ENCODE results near the gene FKBP1A. TPM values are rescaled to one million over a fixed set of nuclear protein-coding genes. Genes with fewer than 3 reads are reported as not detected.

The FKBP1A gene
- total and polyA plus RNA-seq, 9 of the 15 experiments (the other 6 are each of a cell fraction or from before 2014, with no cell fraction given): 48.8 to 502 (median 89.6) TPM

DNA sequence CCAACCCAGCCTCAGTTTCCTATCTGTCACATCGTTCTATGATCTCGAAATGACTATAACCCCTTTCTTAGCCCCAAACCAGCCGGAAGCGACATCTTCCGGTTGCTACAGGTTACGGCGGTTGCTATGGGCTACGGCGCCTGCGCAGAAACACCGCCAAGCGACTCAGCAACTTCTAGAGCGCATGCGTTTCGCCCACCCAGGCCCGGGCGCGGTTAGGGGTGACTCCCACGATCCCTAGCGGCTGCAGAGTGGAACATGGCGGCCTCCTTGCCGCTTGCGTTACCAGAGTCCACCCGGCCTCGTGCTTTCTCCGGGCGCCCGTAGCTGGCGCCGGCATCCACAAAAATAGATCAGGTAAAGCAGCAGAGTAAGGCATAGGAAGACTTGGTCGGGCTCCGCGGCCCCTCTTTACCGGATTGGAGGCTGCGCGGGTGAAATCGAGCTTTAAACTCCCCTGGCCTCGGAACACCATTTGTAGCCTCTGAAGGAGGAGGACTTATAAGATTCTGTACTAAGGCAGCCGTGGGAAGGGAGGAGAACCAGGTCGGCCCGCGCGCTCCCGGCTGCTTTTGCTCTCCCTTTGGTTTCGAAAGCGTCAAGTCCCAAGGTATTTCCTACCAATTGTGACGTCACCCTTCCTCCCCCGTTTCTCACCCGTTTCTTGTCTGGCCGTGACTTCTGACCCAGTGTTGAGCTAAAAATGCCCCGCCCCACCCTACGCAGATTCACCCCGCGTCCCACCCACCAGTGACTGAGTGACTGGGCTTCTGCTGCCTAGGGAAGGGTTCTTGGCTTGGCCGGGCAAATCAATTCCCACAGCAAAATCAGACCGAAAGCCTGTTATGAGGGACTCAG lies 67.5 kb downstream of the FKBP1A start (continued):
- TF ChIP-seq, protein P1, sequence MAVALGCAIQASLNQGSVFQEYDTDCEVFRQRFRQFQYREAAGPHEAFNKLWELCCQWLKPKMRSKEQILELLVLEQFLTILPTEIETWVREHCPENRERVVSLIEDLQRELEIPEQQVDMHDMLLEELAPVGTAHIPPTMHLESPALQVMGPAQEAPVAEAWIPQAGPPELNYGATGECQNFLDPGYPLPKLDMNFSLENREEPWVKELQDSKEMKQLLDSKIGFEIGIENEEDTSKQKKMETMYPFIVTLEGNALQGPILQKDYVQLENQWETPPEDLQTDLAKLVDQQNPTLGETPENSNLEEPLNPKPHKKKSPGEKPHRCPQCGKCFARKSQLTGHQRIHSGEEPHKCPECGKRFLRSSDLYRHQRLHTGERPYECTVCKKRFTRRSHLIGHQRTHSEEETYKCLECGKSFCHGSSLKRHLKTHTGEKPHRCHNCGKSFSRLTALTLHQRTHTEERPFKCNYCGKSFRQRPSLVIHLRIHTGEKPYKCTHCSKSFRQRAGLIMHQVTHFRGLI (CRISPR knock-in tag; IDR thresholded peaks at IDR 0.05): no peak
- TF ChIP-seq CCNT2 (IDR thresholded peaks at IDR 0.05; ENCODE audit: borderline replicate concordance, extremely low read depth, insufficient read length, low read depth, low read length): peak; percentile 39
- TF ChIP-seq TCF7 (IDR thresholded peaks at IDR 0.05; ENCODE audit: borderline replicate concordance): no peak
- TF ChIP-seq ZNF197 (CRISPR knock-in tag; IDR thresholded peaks at IDR 0.05; ENCODE audit: low read depth): no peak
- no peak for TF ChIP-seq ZFP30 (CRISPR knock-in tag; IDR thresholded peaks at IDR 0.05; ENCODE audit: borderline replicate concordance)
- TF ChIP-seq ZNF184 (CRISPR knock-in tag; IDR thresholded peaks at IDR 0.05): no peak
- TF ChIP-seq HOXB6 (CRISPR knock-in tag; IDR thresholded peaks at IDR 0.05; ENCODE audit: borderline replicate concordance): no peak
- TF ChIP-seq, protein P2, sequence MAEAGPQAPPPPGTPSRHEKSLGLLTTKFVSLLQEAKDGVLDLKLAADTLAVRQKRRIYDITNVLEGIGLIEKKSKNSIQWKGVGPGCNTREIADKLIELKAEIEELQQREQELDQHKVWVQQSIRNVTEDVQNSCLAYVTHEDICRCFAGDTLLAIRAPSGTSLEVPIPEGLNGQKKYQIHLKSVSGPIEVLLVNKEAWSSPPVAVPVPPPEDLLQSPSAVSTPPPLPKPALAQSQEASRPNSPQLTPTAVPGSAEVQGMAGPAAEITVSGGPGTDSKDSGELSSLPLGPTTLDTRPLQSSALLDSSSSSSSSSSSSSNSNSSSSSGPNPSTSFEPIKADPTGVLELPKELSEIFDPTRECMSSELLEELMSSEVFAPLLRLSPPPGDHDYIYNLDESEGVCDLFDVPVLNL (CRISPR knock-in tag; IDR thresholded peaks at IDR 0.05; ENCODE audit: low read depth): no peak
- TF ChIP-seq, protein P3, sequence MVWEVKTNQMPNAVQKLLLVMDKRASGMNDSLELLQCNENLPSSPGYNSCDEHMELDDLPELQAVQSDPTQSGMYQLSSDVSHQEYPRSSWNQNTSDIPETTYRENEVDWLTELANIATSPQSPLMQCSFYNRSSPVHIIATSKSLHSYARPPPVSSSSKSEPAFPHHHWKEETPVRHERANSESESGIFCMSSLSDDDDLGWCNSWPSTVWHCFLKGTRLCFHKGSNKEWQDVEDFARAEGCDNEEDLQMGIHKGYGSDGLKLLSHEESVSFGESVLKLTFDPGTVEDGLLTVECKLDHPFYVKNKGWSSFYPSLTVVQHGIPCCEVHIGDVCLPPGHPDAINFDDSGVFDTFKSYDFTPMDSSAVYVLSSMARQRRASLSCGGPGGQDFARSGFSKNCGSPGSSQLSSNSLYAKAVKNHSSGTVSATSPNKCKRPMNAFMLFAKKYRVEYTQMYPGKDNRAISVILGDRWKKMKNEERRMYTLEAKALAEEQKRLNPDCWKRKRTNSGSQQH (CRISPR knock-in tag; IDR thresholded peaks at IDR 0.05): no peak
- no peak for TF ChIP-seq TAF15 (IDR thresholded peaks at IDR 0.05; ENCODE audit: low read depth, low read length)
- TF ChIP-seq ILK (tag; IDR thresholded peaks at IDR 0.05; ENCODE audit: borderline replicate concordance, low read depth): no peak
- no peak for TF ChIP-seq SIX5 (IDR thresholded peaks at IDR 0.05; ENCODE audit: borderline replicate concordance in 1 of 2, insufficient read depth in 1 of 2, low read depth in 1 of 2, low read length in 2 of 2)
- TF ChIP-seq SIN3B (IDR thresholded peaks at IDR 0.05; ENCODE audit: low read depth): peak; percentile 34; the same call in 1 of the 2 replicates
- TF ChIP-seq NR4A1 (CRISPR knock-in tag; IDR thresholded peaks at IDR 0.05): no peak
- TF ChIP-seq NR4A1 (tag; IDR thresholded peaks at IDR 0.05): no peak
- peak; percentile 72 for TF ChIP-seq ZNF143 (CRISPR knock-in tag; IDR thresholded peaks at IDR 0.05)
- TF ChIP-seq ZNF354B (CRISPR knock-in tag; IDR thresholded peaks at IDR 0.05): no peak
- no peak for TF ChIP-seq KAT2B (IDR thresholded peaks at IDR 0.05; ENCODE audit: low read depth, low read length)
- no peak for TF ChIP-seq IFI16 (CRISPR knock-in tag; IDR thresholded peaks at IDR 0.05)
- TF ChIP-seq, protein P4, sequence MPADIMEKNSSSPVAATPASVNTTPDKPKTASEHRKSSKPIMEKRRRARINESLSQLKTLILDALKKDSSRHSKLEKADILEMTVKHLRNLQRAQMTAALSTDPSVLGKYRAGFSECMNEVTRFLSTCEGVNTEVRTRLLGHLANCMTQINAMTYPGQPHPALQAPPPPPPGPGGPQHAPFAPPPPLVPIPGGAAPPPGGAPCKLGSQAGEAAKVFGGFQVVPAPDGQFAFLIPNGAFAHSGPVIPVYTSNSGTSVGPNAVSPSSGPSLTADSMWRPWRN (IDR thresholded peaks at IDR 0.05; ENCODE audit: low read depth): no peak
- TF ChIP-seq, protein P5, sequence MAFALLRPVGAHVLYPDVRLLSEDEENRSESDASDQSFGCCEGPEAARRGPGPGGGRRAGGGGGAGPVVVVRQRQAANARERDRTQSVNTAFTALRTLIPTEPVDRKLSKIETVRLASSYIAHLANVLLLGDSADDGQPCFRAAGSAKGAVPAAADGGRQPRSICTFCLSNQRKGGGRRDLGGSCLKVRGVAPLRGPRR (CRISPR knock-in tag; IDR thresholded peaks at IDR 0.05): no peak
- TF ChIP-seq LEF1 (IDR thresholded peaks at IDR 0.05): 0 out of 2 replicates have a peak, but pooled peaks have one; percentile 19

Data from K562 (cell line).